Neural crest cell (in vitro differentiated cells): Measurements from ENCODE around the gene NOX3. TPM values are rescaled to one million over a fixed set of nuclear protein-coding genes. Genes with fewer than 3 reads are reported as not detected.
"Not testable (repeated sequence)": the region's sequence is repeated elsewhere in the genome, so short reads cannot be mapped to it uniquely, and the experiment has no call there.

Experiments used
- DNase-seq: peaks from one replicate; pipeline ENCODE4 v3.0.0; 2021; ENCODE audit warnings: low read depth, mixed read lengths, low spot score
- H3K27ac Mint-ChIP-seq: one replicate; pipeline ENCODE4 v1.8.0; 2021; ENCODE audit warnings: mild to moderate bottlenecking, mixed read lengths; ENCODE audit not compliant: unreplicated experiment
- H3K27me3 Mint-ChIP-seq: 2 replicates; pipeline ENCODE4 v1.8.0; 2021; ENCODE audit warnings: low read depth, mild to moderate bottlenecking, mixed read lengths
- H3K36me3 Mint-ChIP-seq: 2 replicates; pipeline ENCODE4 v1.8.0; 2021; ENCODE audit warnings: low read depth, mild to moderate bottlenecking, mixed read lengths
- H3K4me1 Mint-ChIP-seq: 2 replicates; pipeline ENCODE4 v1.8.0; 2021; ENCODE audit warnings: mixed read lengths
- H3K4me3 Mint-ChIP-seq: one replicate; pipeline ENCODE4 v1.8.0; 2021; ENCODE audit warnings: mild to moderate bottlenecking, mixed read lengths
- H3K9me3 Mint-ChIP-seq: 2 replicates; pipeline ENCODE4 v1.8.0; 2021; ENCODE audit warnings: mixed read lengths
- CTCF ChIP-seq: fragments of 200-600 bp; sonication (generic); conservative IDR thresholded peaks from 2 replicates; pipeline ENCODE4 v1.5.0; 2021; ENCODE audit warnings: antibody characterized with exemption, mild to moderate bottlenecking
- total RNA-seq: library from RNA; stranded (reverse); gene quantifications from 2 replicates; pipeline ENCODE4 v1.2.1, GENCODE V29; 2021

The NOX3 gene
- total RNA-seq, 1 donor from 2014 or later, result not detected

DNA sequence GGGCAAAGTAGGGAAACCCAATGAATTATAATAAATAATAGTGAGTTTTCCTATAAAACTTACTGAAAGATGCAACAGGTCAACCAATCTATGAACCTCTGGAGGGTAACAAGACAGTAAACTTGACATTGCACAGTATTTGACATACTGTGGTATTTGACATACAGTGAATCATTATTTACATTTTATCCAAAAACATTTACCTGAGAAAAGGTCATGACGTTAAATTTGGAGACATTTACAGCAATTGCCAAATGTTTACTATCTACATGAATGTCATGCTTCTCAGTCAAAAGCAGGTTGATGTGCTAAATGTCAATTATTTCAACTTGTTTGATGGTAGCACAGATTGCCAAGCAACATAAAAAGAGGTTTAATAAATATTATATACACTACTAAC is 35.8 kb upstream of the NOX3 start:
- Mint-ChIP-seq H3K36me3 (no peaks in the 10 kb centered on the region), H3K4me1 (no peaks in the 10 kb centered on the region), H3K9me3 (peaks cover 4% of the 10 kb centered on the region), H3K4me3 (no peak overlapping the region), H3K27me3 (no peaks in the 10 kb centered on the region), H3K27ac (no peak overlapping the region)
- TF ChIP-seq CTCF, result no peak
- no peak for DNase-seq

DNA sequence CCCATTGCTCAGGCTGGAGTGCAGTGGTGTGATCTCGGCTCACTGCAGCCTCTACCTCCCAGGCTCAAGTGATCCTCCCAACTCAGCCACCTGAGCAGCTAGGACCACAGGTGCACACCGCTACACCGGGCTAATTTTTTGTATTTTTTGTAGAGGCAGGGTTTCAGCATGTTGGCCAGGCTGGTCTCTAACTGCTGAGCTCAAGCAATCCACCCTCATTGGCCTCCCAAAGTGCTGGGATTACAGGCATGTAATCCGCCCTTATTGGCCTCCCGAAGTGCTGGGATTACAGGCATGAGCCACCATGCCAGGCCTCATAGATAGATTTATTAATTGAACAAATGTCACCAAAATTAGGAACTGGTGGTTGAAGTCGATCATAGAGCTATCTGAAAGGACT is 32.6 kb upstream of the NOX3 start:
- H3K36me3 Mint-ChIP-seq, H3K9me3 Mint-ChIP-seq, H3K4me3 Mint-ChIP-seq, H3K4me1 Mint-ChIP-seq, H3K27ac Mint-ChIP-seq, DNase-seq, H3K27me3 Mint-ChIP-seq: not testable (repeated sequence)

DNA sequence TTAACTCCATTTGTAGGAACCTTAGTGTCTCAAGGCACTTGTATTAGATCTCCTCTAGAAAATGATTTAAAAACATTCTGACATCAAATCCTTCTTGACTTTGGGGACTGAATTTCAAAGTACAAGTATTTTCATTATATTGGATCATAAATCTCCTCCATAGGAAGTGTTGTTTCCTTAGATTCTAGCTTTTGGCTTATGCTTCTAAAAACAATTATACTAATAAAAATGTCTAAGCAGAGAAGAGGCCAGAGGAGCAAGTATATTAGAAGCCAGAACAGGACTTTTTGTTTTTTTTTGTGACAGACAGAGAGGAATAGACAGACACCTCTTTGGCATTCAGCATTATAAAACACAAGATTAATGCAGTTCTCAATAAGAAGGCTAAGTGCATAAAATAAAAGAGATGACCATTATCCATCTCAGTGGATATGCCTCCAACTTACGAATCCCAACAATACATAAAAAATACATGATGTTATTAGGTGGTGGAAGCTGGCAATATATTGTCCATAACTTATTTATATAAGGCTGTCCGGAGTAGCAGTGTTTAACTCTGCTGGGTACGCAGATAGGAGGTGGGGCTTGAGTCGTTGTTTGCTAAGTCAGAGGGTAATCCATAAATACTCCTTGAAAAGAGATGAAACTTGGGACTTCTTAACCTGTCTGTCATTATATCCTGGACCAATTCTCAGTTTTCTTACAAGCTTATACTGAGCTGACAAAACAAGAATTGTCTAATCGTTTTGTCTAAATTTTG is 31.9 kb upstream of the NOX3 start:
- Mint-ChIP-seq H3K27ac (no peak overlapping the region), H3K4me3 (no peak overlapping the region), H3K9me3 (peaks cover 5% of the 10 kb centered on the region), H3K4me1 (no peaks in the 10 kb centered on the region), H3K27me3 (no peaks in the 10 kb centered on the region), H3K36me3 (no peaks in the 10 kb centered on the region)
- TF ChIP-seq CTCF, result no peak
- DNase-seq, result no peak

- no peak for TF ChIP-seq CTCF
Measured at GRCh38 chr6:155486721-155487294, 31.2 kb upstream of the NOX3 start.

GRCh38 chr6:155485756-155486155 is 30.1 kb upstream of the NOX3 start:
- no peak overlapping the region for H3K4me3 Mint-ChIP-seq
- no peaks in the 10 kb centered on the region for H3K36me3 Mint-ChIP-seq
- H3K9me3 Mint-ChIP-seq, result peaks cover 3% of the 10 kb centered on the region
- TF ChIP-seq CTCF, result no peak
- no peaks in the 10 kb centered on the region for H3K4me1 Mint-ChIP-seq
- no peak for DNase-seq
- no peak overlapping the region for H3K27ac Mint-ChIP-seq
- no peaks in the 10 kb centered on the region for H3K27me3 Mint-ChIP-seq

More at GRCh38 chr6:155486721-155487294, 31.2 kb upstream of the NOX3 start:
- Mint-ChIP-seq H3K9me3 (peaks cover 3% of the 10 kb centered on the region), H3K4me1 (no peaks in the 10 kb centered on the region), H3K4me3 (no peak overlapping the region), H3K36me3 (no peaks in the 10 kb centered on the region), H3K27me3 (no peaks in the 10 kb centered on the region), H3K27ac (no peak overlapping the region)
- no peak for DNase-seq

DNA sequence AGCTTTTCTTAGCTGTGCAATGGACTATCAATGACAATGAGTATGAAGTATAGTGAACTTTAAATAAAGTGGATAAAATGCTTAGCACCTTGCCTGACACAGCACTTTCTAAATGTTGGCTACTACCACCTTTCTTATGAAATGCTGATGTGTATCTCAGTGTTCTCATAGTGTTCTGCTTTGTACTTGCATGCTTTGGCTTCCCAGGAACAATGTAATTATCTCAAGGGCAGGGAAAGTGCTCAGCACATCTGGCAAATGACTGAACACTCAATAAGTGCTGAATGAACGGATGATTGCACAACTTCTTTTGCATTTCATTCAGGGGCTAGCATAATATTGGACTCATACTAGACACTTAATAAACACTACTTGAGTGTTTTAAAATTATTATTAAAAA is 28.2 kb upstream of the NOX3 start:
- Mint-ChIP-seq H3K27me3 (no peaks in the 10 kb centered on the region), H3K4me1 (no peaks in the 10 kb centered on the region), H3K4me3 (no peak overlapping the region), H3K27ac (no peak overlapping the region), H3K9me3 (peaks cover 3% of the 10 kb centered on the region), H3K36me3 (no peaks in the 10 kb centered on the region)
- no peak for DNase-seq
- TF ChIP-seq CTCF, result no peak
